ENCODE results near the gene CD200R1.
A peak's percentile ranks its signal among the peaks of the same experiment; 100 is the strongest.

- TF ChIP-seq, protein P1, sequence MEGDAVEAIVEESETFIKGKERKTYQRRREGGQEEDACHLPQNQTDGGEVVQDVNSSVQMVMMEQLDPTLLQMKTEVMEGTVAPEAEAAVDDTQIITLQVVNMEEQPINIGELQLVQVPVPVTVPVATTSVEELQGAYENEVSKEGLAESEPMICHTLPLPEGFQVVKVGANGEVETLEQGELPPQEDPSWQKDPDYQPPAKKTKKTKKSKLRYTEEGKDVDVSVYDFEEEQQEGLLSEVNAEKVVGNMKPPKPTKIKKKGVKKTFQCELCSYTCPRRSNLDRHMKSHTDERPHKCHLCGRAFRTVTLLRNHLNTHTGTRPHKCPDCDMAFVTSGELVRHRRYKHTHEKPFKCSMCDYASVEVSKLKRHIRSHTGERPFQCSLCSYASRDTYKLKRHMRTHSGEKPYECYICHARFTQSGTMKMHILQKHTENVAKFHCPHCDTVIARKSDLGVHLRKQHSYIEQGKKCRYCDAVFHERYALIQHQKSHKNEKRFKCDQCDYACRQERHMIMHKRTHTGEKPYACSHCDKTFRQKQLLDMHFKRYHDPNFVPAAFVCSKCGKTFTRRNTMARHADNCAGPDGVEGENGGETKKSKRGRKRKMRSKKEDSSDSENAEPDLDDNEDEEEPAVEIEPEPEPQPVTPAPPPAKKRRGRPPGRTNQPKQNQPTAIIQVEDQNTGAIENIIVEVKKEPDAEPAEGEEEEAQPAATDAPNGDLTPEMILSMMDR (IDR thresholded peaks at IDR 0.05) = peak in 4 of 7 experiments; percentile 43 to 75 (median 62)
- TF ChIP-seq POLR2A (IDR thresholded peaks at IDR 0.05) = no peak
Observed at GRCh38 chr3:112979244-112979832, 4.4 kb upstream of the CD200R1 start.
